Calu3 (cell line): ENCODE results near the gene LY9. TPM values are rescaled to one million over a fixed set of nuclear protein-coding genes. Genes with fewer than 3 reads are reported as not detected.

ENCODE experiments used
- BruUV-seq: library from RNA; stranded (reverse); fragments of 400-500 nt; replicated peaks from 2 replicates; lab custom pipeline; 2021; lab: Mats Ljungman, UMichigan
- CTCF ChIA-PET: fragments of 300-600 bp; sonication (Branson Sonifier 250); formaldehyde crosslinking; loops from one replicate; lab custom pipeline; 2022; ENCODE audit warnings: antibody characterized with exemption; lab: Charles Lee
- DNase-seq: peaks from one replicate; pipeline ENCODE4 v3.0.0; 2022
- H3K27ac Mint-ChIP-seq: one replicate; pipeline ENCODE4 v1.8.0; 2022; ENCODE audit warnings: mixed read lengths; ENCODE audit not compliant: unreplicated experiment
- H3K27me3 Mint-ChIP-seq: one replicate; pipeline ENCODE4 v1.8.0; 2022; ENCODE audit warnings: mixed read lengths; ENCODE audit not compliant: unreplicated experiment
- H3K36me3 Mint-ChIP-seq: one replicate; pipeline ENCODE4 v1.8.0; 2022; ENCODE audit warnings: mild to moderate bottlenecking, moderate library complexity, mixed read lengths; ENCODE audit not compliant: insufficient read depth, unreplicated experiment
- H3K4me1 Mint-ChIP-seq: one replicate; pipeline ENCODE4 v1.8.0; 2022; ENCODE audit warnings: mild to moderate bottlenecking, low read depth, mixed read lengths; ENCODE audit not compliant: unreplicated experiment
- H3K4me3 Mint-ChIP-seq: one replicate; pipeline ENCODE4 v1.8.0; 2022; ENCODE audit warnings: mild to moderate bottlenecking, low read depth, moderate library complexity, mixed read lengths; ENCODE audit not compliant: unreplicated experiment
- H3K9me3 Mint-ChIP-seq: one replicate; pipeline ENCODE4 v1.8.0; 2022; ENCODE audit warnings: low read depth, mixed read lengths; ENCODE audit not compliant: unreplicated experiment
- intact Hi-C: fragments of 100-400 bp; cut with micrococcal nuclease; formaldehyde crosslinking; loops from one replicate; pipeline ENCODE4 v1.10.0; 2022; ENCODE audit not compliant: unreplicated experiment
- total RNA-seq: library from RNA; stranded (reverse); gene quantifications from 2 replicates; pipeline ENCODE4 v1.2.3, GENCODE V29; 2022
- TF ChIP-seq, protein P1 (sequence below): fragments of 200-600 bp; IDR thresholded peaks from one replicate; pipeline ENCODE4 v1.8.0; 2022; ENCODE audit warnings: antibody characterized with exemption; ENCODE audit not compliant: unreplicated experiment

LY9 gene
- total RNA-seq, 1 experiment from 2014 or later = not detected

- Mint-ChIP-seq H3K36me3 (no peaks in the 10 kb centered on the region), H3K4me1 (peaks cover 8% of the 10 kb centered on the region), H3K4me3 (no peak overlapping the region), H3K27ac (no peak overlapping the region), H3K27me3 (peaks cover 42% of the 10 kb centered on the region), H3K9me3 (no peaks in the 10 kb centered on the region)
- TF ChIP-seq, protein P1, sequence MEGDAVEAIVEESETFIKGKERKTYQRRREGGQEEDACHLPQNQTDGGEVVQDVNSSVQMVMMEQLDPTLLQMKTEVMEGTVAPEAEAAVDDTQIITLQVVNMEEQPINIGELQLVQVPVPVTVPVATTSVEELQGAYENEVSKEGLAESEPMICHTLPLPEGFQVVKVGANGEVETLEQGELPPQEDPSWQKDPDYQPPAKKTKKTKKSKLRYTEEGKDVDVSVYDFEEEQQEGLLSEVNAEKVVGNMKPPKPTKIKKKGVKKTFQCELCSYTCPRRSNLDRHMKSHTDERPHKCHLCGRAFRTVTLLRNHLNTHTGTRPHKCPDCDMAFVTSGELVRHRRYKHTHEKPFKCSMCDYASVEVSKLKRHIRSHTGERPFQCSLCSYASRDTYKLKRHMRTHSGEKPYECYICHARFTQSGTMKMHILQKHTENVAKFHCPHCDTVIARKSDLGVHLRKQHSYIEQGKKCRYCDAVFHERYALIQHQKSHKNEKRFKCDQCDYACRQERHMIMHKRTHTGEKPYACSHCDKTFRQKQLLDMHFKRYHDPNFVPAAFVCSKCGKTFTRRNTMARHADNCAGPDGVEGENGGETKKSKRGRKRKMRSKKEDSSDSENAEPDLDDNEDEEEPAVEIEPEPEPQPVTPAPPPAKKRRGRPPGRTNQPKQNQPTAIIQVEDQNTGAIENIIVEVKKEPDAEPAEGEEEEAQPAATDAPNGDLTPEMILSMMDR = no peak
- DNase-seq = no peak
- CTCF ChIA-PET = interaction anchor here (1.2 kb wide), 1 partner anchor 18 kb away, joined by 4 read pairs; no protein-coding TSS in a partner anchor
- BruUV-seq = no TSS peak
- intact Hi-C loops = no loop called here
Measured at GRCh38 chr1:160860840-160861505, 65.0 kb downstream of the LY9 start.

DNA sequence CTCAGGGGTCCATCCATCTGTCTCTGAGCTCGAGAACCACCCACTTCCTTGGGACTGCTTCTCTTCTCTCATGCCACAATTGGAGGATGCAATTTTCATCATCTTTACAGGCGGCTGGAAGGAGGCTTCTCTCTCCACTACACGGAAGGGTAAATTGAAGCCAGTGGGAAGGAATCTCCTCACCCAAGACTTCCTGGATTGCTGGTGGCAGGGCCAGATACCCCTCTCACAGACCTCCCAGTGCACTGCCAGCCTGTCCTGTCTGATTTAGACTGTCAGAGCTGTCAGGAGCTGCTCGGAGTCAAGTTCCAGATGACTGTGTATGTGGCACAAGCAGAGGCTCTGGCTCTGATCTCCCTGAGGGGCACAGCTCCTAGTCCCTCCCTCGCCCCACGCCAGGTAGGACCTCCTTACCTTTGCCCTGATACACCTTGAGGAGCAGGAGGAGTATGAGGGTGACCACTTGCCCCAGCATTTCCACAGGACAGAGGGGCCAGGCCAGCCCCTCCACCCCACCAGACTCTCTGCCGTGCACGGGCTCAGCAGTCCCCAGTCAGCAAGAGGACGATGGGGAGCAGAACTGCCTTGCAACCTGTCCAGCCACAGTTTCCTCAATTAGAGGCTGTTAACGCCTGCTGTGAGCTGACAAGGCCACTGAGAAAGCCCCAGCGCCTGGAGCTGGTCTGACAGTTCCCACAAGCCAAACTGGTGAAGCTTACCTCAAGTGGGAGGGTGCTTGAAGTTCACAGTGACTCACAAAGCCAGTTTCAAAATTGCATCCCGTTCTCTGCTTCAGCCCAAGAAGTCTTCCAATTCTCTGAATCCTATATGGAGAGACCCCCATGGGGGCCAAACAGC, 66.5 kb downstream of the LY9 start, which contains the start of gene CD244:
CD244 (minus strand) TSS at position 685 of the 858 bp plus-strand sequence; CDS start at position 475, 210 bp downstream.
- peaks cover 42% of the 10 kb centered on the region for H3K27me3 Mint-ChIP-seq
- H3K9me3 Mint-ChIP-seq = no peaks in the 10 kb centered on the region
- no TSS peak for BruUV-seq
- no peak within 1 kb of the TSS for H3K27ac Mint-ChIP-seq
- TF ChIP-seq, protein P1 = no peak
- CTCF ChIA-PET = interaction anchor here (1.2 kb wide), 1 partner anchor 20 kb away, joined by 4 read pairs; no protein-coding TSS in a partner anchor
- intact Hi-C loops = no loop called here
- no peak for DNase-seq
- H3K4me3 Mint-ChIP-seq = no peak within 1 kb of the TSS
- H3K36me3 Mint-ChIP-seq = no peaks in the 10 kb centered on the region
- H3K4me1 Mint-ChIP-seq = peaks cover 14% of the 10 kb centered on the region

DNA sequence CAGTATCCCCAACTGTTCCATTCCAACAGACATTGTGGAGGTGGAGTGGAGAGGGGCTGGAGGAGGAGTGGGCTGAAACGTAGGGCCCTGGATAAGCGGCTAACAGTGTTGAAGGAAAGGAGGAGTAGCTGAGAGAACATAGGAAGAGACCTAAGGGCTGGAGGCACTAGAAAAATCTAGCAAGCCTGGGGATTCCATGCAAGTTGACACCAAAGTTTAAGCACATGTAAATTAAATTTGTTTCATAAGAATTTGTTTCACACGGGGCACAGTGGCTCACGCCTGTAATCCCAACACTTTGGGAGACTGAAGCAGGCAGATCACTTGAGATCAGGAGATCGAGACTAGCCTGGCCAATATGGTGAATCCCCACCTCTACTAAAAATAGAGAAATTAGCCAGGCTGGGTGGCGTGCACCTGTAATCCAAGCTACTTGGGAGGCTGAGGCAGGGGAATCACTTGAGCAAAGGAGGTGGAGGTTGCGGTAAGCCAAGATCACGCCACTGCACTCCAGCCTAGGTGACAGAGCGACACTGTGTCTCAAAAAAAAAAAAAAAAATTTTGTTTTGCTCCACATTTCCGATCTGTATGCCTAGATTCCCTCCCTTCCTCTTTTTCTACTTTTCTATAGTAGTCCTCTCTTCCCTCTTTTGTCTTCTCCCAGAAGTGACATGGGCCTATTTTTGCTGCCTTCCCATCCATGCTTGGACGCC, 67.2 kb downstream of the LY9 start:
- intact Hi-C loops = no loop called here
- Mint-ChIP-seq H3K4me1 (peaks cover 14% of the 10 kb centered on the region), H3K27me3 (peaks cover 42% of the 10 kb centered on the region), H3K4me3 (no peak overlapping the region), H3K36me3 (no peaks in the 10 kb centered on the region), H3K9me3 (no peaks in the 10 kb centered on the region), H3K27ac (no peak overlapping the region)
- TF ChIP-seq, protein P1 = no peak
- no TSS peak for BruUV-seq
- CTCF ChIA-PET = no interaction called here
- DNase-seq = no peak

DNA sequence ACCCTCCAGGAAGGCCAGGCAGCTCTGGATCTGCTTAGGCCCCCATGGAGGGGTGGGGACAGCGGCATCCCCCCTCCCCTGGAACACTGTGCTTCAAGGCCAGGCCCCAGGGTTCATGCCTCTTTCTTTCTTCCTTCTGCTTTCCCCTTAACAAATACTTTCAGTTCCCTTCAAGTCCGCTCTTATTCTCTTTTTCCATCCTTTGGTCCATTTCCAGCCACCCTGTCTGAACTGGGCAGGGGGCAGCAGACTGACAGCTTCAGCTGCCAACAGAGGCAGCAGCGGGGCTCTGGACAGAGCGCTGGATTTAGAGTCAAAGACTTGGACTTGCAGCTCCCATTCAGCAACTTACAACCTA, 67.8 kb downstream of the LY9 start:
- Mint-ChIP-seq H3K4me3 (no peak overlapping the region), H3K9me3 (no peaks in the 10 kb centered on the region), H3K36me3 (no peaks in the 10 kb centered on the region), H3K27me3 (peaks cover 37% of the 10 kb centered on the region), H3K27ac (no peak overlapping the region), H3K4me1 (peaks cover 14% of the 10 kb centered on the region)
- CTCF ChIA-PET = no interaction called here
- no TSS peak for BruUV-seq
- DNase-seq = no peak
- intact Hi-C loops = no loop called here
- TF ChIP-seq, protein P1 = no peak
